Activated T-helper 2 cell treated with anti-CD3 and anti-CD28 coated beads, Interferon-gamma antibody, Interleukin-2, Interleukin-4, amounts not matched to agents 10 μg/mL and 5 μg/mL and 100 μg/mL, durations not matched to agents 14 hours and 24 hours and 36 hours (primary cell): ENCODE results near the gene ARF3. TPM values are rescaled to one million over a fixed set of nuclear protein-coding genes. Genes with fewer than 3 reads are reported as not detected.

ENCODE experiments used
- DNase-seq: peaks from one replicate; pipeline ENCODE4 v3.0.0; 2021; ENCODE audit warnings: low spot score
- H3K27ac Mint-ChIP-seq: one replicate; pipeline ENCODE4 v1.8.0; 2021; ENCODE audit warnings: mixed read lengths
- H3K27me3 Mint-ChIP-seq: one replicate; pipeline ENCODE4 v1.8.0; 2021; ENCODE audit warnings: low read depth, mixed read lengths
- H3K36me3 Mint-ChIP-seq: one replicate; pipeline ENCODE4 v1.8.0; 2021; ENCODE audit warnings: low read depth, mixed read lengths
- H3K4me1 Mint-ChIP-seq: one replicate; pipeline ENCODE4 v1.8.0; 2021; ENCODE audit warnings: low read depth, mixed read lengths
- H3K4me3 Mint-ChIP-seq: one replicate; pipeline ENCODE4 v1.8.0; 2021; ENCODE audit warnings: low read depth, mild to moderate bottlenecking, moderate library complexity, mixed read lengths
- H3K9me3 Mint-ChIP-seq: one replicate; pipeline ENCODE4 v1.8.0; 2021; ENCODE audit warnings: mixed read lengths
- intact Hi-C: fragments of 100-400 bp; cut with micrococcal nuclease; formaldehyde crosslinking; loops from one replicate; pipeline ENCODE4 v1.15.1; 2023
- total RNA-seq: library from RNA; stranded (reverse); gene quantifications from 2 replicates; pipeline ENCODE4 v1.2.3, GENCODE V29; 2022

Gene ARF3
- total RNA-seq, 1 donor from 2014 or later: 135 TPM

DNA sequence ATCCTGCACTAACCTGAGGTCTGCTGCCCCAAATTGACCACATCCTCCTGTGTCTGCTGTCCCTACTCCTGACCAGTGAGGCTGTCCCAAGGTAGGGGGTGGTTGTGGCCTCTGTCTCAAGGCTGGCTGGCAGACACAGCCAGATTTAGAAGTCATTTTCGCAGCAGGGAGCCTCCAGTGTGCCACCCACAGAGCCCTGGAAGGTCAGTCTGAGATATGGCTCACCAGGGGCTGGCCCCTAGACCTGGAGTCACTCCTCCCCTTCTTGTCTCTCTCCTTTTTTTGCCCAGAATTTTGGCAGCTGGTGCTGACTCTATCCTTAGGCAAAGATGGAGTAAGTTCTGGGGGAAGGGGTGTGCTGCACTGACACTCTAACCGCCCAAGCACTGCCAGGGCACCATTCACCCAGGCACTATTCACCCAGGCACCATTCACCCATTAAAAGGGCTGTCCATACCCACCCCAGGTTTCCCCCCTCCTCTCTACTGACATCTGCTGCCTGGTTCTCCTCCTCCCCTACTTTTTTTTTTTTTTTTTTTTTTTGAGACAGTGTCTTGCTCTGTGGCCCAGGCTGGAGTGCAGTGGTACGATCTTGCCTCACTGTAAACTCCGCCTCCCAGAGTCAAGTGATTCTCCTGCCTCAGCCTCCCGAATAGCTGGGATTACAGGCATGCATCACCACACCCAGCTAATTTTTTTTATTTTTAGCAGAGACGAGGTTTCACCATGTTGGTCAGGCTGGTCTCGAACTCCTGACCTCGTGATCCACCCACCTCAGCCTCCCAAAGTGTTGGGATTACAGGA lies 34.2 kb upstream of the ARF3 start:
- H3K27ac Mint-ChIP-seq: no peak overlapping the region
- no peak for DNase-seq
- peaks cover 66% of the 10 kb centered on the region for H3K27me3 Mint-ChIP-seq
- peaks cover 12% of the 10 kb centered on the region for H3K4me1 Mint-ChIP-seq
- H3K36me3 Mint-ChIP-seq: no peaks in the 10 kb centered on the region
- H3K4me3 Mint-ChIP-seq: no peak overlapping the region
- intact Hi-C loops: no loop called here
- no peaks in the 10 kb centered on the region for H3K9me3 Mint-ChIP-seq

DNA sequence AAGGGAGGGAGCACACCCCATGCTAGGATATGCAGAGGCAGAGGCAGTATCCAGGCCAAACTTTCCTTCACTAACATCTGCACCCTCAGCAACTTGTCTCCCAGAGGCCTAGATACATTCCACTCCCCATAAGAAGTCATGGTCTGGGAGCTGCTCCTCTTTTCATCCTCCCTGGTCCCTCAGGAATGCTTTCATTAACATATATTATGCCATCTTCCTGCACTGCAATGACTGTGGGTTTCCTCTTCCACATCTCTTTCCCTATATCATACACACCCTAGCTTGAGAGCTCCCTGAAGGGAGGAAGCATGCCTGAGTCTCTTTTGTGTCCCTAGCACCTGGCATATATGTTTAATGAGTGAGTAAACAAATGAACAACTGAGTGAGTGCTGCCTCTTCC lies 33.3 kb upstream of the ARF3 start:
- no peaks in the 10 kb centered on the region for H3K9me3 Mint-ChIP-seq
- DNase-seq: no peak
- H3K4me3 Mint-ChIP-seq: no peak overlapping the region
- peaks cover 65% of the 10 kb centered on the region for H3K27me3 Mint-ChIP-seq
- peaks cover 8% of the 10 kb centered on the region for H3K4me1 Mint-ChIP-seq
- no peak overlapping the region for H3K27ac Mint-ChIP-seq
- intact Hi-C loops: no loop called here
- no peaks in the 10 kb centered on the region for H3K36me3 Mint-ChIP-seq

DNA sequence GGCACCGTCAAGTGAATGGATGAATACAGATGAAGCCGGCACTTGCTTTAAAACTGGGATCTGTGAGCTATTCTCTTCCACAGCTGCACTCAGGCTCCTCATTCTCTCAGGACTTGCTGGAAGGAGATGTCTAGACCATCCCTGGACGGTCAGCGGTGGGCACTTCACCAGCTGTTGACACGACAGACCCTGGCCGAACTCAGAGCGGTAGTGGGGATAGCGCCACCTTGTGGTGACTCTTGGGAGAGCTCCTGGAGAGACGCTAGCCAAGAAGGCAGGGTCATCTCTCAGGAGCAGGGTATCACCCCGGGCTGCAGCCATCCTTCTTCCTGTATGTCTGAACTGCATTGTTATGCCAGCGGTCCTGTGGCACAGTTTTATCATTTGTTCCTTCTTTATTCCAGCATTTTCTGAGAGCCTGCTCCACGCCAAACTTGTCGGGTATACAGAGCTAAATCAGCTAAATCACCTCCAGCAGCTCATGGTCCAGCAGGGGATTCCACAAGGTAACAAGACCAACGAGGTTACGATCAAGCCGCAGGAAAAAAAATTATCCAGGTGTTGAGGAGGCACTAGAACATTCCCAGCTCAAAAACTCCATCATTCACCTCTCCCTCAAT lies 30.9 kb upstream of the ARF3 start:
- DNase-seq: peak; percentile 62
- Mint-ChIP-seq H3K27me3 (peaks cover 68% of the 10 kb centered on the region), H3K27ac (no peak overlapping the region), H3K4me3 (no peak overlapping the region), H3K36me3 (no peaks in the 10 kb centered on the region), H3K9me3 (no peaks in the 10 kb centered on the region), H3K4me1 (peaks cover 6% of the 10 kb centered on the region)
- intact Hi-C loops: loop anchor here (10.0 kb wide), 1 partner anchor 983 kb away; the partner anchor contains the start of gene COL2A1

DNA sequence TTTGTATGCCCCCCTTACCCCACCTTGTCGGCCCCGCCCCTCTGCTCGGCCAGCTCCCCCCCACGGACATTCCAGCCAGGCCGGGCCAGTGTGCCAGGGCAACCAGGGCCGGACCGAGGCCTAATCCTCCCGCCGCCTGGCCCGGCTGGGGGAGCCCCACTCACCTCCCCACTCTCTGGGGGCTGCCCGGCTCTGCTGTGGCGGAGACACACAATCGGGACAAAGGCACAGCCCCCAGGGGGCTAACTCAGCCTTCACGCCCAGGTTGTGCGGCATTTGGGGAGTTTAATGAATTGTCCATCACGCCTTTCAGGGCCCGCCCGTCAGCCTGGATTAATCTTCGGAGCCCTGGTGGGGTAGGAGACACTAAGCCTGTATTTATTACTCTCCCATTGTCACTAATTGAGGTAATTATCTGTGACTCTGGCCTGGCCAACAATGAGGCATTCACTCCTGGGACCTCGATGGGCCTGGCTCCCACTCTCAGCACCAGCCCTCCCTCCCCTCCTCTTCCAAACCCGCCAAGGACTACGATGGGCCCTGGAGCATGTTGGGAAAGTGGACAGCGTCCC lies 29.5 kb upstream of the ARF3 start:
- Mint-ChIP-seq H3K4me1 (peaks cover 13% of the 10 kb centered on the region), H3K36me3 (no peaks in the 10 kb centered on the region), H3K27me3 (peaks cover 75% of the 10 kb centered on the region), H3K27ac (no peak overlapping the region), H3K9me3 (no peaks in the 10 kb centered on the region), H3K4me3 (no peak overlapping the region)
- intact Hi-C loops: loop anchor here (10.0 kb wide), 1 partner anchor 982 kb away; the partner anchor contains the start of gene COL2A1
- no peak for DNase-seq

DNA sequence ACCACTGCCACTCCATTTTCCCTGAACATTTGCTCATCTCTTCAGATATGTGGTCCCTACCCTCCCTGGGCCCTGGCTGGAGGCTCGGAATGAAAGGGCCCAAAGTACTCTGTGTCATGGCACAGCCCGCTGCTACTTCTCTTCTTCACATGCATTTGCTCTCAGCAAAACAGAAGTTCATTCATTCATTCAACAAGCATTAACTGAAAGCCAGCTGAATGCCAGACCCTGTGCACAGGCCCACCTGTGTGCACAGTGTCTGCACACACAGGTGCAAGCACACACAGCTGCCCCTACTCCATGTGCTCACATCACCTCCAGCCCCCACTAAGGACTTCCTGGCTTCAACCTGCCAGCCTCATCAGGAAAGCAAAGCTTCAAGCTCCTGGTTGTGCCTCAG lies 28.6 kb upstream of the ARF3 start:
- H3K27me3 Mint-ChIP-seq: peaks cover 81% of the 10 kb centered on the region
- peaks cover 19% of the 10 kb centered on the region for H3K4me1 Mint-ChIP-seq
- H3K9me3 Mint-ChIP-seq: no peaks in the 10 kb centered on the region
- intact Hi-C loops: loop anchor here (10.0 kb wide), 1 partner anchor 981 kb away; the partner anchor contains the start of gene COL2A1
- no peaks in the 10 kb centered on the region for H3K36me3 Mint-ChIP-seq
- no peak for DNase-seq
- no peak overlapping the region for H3K4me3 Mint-ChIP-seq
- H3K27ac Mint-ChIP-seq: no peak overlapping the region

DNA sequence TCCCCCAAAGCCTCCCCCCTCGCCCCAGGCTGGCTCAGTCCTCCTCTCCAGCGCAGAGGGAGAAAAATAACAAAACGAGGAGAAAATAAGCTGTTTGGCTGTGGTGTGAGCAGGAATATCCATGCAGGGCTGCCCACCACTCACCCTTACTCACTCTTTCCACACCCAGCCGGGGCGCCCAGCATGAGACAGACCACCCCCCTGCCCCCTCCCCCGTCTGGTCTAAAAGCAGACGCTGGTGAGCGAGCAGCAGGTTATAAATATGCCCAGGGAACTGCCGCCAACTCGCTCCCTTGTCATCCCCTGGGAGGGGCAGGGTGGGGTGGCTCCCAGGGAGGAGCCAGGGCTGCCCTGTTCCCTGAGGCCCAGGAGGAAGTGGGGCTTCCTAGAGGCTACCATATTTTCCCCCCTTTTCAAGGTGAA lies 28.2 kb upstream of the ARF3 start:
- Mint-ChIP-seq H3K27me3 (peaks cover 81% of the 10 kb centered on the region), H3K36me3 (no peaks in the 10 kb centered on the region)
- intact Hi-C loops: loop anchor here (10.0 kb wide), 1 partner anchor 981 kb away; the partner anchor contains the start of gene COL2A1

DNA sequence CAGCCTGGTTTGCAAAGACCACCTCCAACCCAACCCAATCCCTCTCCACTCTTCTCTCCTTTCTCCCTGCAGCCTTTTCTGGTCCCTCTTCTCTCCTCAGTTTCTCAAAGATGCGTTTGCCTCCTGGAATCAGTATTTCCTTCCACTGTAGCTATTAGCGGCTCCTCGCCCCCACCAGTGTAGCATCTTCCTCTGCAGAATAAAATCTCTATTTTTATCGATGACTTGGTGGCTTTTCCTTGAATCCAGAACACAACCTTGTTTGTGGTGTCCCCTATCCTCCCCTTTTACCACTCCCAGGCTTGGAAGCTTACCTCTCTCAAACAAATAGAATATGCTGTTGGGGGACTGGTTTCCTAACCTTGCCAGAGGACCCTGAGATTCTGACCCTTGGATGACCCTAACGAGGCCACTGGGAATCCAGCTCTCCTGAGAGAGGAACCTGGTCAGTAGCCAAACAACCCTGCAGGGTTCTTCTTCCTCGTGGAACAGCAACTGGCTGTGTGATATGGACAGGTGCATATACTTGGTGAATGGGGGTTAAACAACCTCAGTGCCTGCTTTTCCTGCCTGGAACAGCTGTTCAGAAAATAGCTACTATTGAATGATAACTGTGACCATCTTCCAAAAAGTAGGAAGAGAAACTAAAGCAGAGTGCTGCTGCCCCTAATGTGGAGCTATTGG lies 25.3 kb upstream of the ARF3 start:
- intact Hi-C loops: loop anchor here (5.0 to 10.0 kb wide), 2 partner anchors 355 to 978 kb away; partner anchors contain the start of genes C1QL4 and COL2A1
- Mint-ChIP-seq H3K36me3 (no peaks in the 10 kb centered on the region), H3K4me1 (peaks cover 37% of the 10 kb centered on the region), H3K27me3 (peaks cover 82% of the 10 kb centered on the region), H3K27ac (no peak overlapping the region), H3K9me3 (no peaks in the 10 kb centered on the region), H3K4me3 (peak overlapping the region; percentile 40)
- no peak for DNase-seq

More for the DNA sequence above, 28.2 kb upstream of the ARF3 start:
- Mint-ChIP-seq H3K27ac (no peak overlapping the region), H3K4me3 (no peak overlapping the region), H3K9me3 (no peaks in the 10 kb centered on the region), H3K4me1 (peaks cover 22% of the 10 kb centered on the region)
- DNase-seq: no peak

DNA sequence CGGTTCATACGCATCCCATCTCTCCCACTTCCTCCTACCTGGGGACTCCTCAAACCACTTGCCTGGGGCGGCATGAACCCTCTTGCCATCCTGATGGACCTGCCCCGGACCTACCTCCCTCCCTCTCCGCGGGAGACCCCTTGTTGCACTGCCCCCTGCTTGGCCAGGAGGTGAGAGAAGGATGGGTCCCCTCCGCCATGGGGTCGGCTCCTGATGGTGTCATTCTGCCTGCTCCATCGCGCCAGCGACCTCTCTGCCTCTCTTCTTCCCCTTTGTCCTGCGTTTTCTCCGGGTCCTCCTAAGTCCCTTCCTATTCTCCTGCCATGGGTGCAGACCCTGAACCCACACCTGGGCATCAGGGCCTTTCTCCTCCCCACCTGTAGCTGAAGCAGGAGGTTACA lies 24.5 kb upstream of the ARF3 start:
- Mint-ChIP-seq H3K4me3 (peak overlapping the region; percentile 68), H3K9me3 (no peaks in the 10 kb centered on the region), H3K4me1 (peaks cover 45% of the 10 kb centered on the region), H3K27me3 (peaks cover 82% of the 10 kb centered on the region), H3K27ac (peak overlapping the region; percentile 48), H3K36me3 (no peaks in the 10 kb centered on the region)
- intact Hi-C loops: loop anchor here (1.0 to 10.0 kb wide), 4 partner anchors 14 to 977 kb away; partner anchors contain the start of genes C1QL4 and COL2A1
- no peak for DNase-seq

DNA sequence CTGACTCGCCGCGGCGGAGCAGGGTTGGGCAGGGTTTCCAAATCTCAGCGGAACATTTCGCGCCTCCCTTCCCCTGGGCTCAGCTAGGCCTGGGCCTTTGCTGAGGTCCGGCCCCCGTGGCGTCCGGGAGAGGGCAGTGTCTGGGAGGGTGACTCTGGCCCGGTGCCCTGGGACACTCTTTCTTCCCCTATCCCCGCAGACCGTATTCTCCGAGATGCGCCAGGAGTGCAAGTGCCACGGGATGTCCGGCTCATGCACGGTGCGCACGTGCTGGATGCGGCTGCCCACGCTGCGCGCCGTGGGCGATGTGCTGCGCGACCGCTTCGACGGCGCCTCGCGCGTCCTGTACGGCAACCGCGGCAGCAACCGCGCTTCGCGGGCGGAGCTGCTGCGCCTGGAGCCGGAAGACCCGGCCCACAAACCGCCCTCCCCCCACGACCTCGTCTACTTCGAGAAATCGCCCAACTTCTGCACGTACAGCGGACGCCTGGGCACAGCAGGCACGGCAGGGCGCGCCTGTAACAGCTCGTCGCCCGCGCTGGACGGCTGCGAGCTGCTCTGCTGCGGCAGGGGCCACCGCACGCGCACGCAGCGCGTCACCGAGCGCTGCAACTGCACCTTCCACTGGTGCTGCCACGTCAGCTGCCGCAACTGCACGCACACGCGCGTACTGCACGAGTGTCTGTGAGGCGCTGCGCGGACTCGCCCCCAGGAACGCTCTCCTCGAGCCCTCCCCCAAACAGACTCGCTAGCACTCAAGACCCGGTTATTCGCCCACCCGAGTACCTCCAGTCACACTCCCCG lies 23.9 kb upstream of the ARF3 start:
- peaks cover 84% of the 10 kb centered on the region for H3K27me3 Mint-ChIP-seq
- H3K4me1 Mint-ChIP-seq: peaks cover 45% of the 10 kb centered on the region
- intact Hi-C loops: loop anchor here (1.0 to 10.0 kb wide), 5 partner anchors 9 to 976 kb away; partner anchors contain the start of genes C1QL4 and COL2A1
- H3K9me3 Mint-ChIP-seq: no peaks in the 10 kb centered on the region
- peak overlapping the region; percentile 48 for H3K27ac Mint-ChIP-seq
- DNase-seq: no peak
- no peaks in the 10 kb centered on the region for H3K36me3 Mint-ChIP-seq
- H3K4me3 Mint-ChIP-seq: peak overlapping the region; percentile 68

DNA sequence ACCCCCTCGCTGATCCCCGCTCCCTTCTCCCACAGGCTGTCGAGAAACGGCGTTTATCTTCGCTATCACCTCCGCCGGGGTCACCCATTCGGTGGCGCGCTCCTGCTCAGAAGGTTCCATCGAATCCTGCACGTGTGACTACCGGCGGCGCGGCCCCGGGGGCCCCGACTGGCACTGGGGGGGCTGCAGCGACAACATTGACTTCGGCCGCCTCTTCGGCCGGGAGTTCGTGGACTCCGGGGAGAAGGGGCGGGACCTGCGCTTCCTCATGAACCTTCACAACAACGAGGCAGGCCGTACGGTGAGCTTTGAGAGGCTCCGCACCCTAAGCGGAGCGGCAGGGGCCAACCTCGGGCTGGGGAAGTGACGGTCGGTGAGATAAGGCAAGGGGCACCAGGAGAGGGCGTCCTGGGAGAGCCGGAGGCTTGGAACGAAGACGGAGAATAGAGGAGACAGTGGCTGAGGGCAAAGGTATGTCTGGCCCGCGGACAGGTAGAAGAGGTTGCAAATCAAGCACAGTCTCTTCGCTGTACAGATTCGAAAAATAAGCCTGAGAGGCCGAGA lies 23.2 kb upstream of the ARF3 start:
- Mint-ChIP-seq H3K4me1 (peaks cover 47% of the 10 kb centered on the region), H3K9me3 (no peaks in the 10 kb centered on the region), H3K4me3 (peak overlapping the region; percentile 68), H3K27me3 (peaks cover 84% of the 10 kb centered on the region), H3K36me3 (no peaks in the 10 kb centered on the region), H3K27ac (no peak overlapping the region)
- no peak for DNase-seq
- intact Hi-C loops: loop anchor here (1.0 to 10.0 kb wide), 4 partner anchors 8 to 976 kb away; partner anchors contain the start of genes C1QL4 and COL2A1

DNA sequence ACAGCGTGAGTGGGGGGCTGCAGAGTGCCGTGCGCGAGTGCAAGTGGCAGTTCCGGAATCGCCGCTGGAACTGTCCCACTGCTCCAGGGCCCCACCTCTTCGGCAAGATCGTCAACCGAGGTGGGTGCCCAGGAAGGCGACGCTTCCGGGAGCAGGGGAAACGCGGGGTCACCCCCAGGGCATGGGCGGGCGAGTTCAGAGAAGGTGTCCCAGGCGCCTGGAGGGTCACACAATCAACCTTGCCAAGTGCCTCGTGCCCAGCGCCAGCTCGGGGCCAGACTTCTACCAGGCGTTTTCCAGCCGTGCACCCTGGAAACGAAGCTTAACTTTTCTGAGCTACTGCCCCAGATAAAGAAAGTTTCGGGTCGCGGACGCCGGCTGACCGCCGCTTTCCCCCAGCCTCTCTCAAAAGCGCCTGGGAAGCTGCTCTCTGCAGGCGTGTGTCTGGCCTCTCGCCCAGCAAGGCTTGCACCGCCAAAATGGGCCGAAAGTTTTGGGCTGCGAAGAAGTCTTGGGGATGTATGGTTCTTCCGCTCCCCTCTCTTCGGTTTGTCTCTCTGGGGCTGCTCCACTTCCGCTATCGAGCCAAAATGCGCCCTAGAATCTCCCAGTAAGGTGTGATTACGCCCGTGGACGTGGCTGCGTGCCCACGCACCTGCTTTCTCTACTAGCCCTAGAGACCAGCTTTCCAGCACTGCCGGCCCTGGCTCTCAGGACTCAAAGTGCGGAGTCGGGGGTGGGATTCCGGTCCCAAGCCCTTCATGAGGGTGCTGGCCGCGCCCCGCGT lies 22.5 kb upstream of the ARF3 start:
- H3K9me3 Mint-ChIP-seq: no peaks in the 10 kb centered on the region
- peaks cover 47% of the 10 kb centered on the region for H3K4me1 Mint-ChIP-seq
- peak overlapping the region; percentile 68 for H3K4me3 Mint-ChIP-seq
- no peak for DNase-seq
- H3K27ac Mint-ChIP-seq: no peak overlapping the region
- intact Hi-C loops: loop anchor here (1.0 to 10.0 kb wide), 5 partner anchors 7 to 975 kb away; partner anchors contain the start of genes C1QL4, COL2A1 and DDX23
- no peaks in the 10 kb centered on the region for H3K36me3 Mint-ChIP-seq
- peaks cover 83% of the 10 kb centered on the region for H3K27me3 Mint-ChIP-seq
